Measurements from ENCODE around the gene ARL2. TPM values are rescaled to one million over a fixed set of nuclear protein-coding genes. Genes with fewer than 3 reads are reported as not detected.

ARL2 gene
- total RNA-seq, 1 experiment from 2014 or later, result 96.8 TPM

DNA sequence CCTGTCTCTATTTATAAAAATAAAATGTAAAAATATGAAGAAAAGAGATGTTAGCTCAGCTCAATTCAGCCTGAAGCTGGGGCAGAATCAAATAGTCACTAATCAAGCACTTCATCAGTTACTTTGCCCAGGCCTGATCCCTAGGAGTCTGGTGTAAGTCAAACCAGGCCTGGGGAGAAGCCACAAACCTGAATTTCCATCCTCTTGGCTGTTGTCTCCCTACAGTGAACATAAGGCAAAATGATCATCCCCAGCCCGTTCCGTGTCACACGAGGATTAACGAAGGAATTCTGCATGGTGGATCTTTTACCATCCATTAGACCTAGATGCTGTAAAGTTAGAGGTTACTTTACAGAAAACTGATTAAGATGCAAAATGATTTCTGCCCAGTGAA, 50.9 kb downstream of the ARL2 start:
- H3K4me1 Mint-ChIP-seq (ENCODE audit: insufficient read depth, unreplicated experiment), result peaks cover 5% of the 10 kb centered on the region
- intact Hi-C loops (cut with micrococcal nuclease), result no loop called here
- H3K9me3 Mint-ChIP-seq (ENCODE audit: unreplicated experiment), result no peaks in the 10 kb centered on the region
- DNase-seq (ENCODE audit: unreplicated experiment), result no peak
- no peaks in the 10 kb centered on the region for H3K36me3 Mint-ChIP-seq (ENCODE audit: insufficient read depth, unreplicated experiment)
- H3K27ac Mint-ChIP-seq (ENCODE audit: low read depth, unreplicated experiment), result no peak overlapping the region
- CTCF ChIA-PET, result interaction anchor here (0.7 kb wide), 1 partner anchor 21 kb away, joined by 3 read pairs; no protein-coding TSS in a partner anchor
- TF ChIP-seq, protein P1, sequence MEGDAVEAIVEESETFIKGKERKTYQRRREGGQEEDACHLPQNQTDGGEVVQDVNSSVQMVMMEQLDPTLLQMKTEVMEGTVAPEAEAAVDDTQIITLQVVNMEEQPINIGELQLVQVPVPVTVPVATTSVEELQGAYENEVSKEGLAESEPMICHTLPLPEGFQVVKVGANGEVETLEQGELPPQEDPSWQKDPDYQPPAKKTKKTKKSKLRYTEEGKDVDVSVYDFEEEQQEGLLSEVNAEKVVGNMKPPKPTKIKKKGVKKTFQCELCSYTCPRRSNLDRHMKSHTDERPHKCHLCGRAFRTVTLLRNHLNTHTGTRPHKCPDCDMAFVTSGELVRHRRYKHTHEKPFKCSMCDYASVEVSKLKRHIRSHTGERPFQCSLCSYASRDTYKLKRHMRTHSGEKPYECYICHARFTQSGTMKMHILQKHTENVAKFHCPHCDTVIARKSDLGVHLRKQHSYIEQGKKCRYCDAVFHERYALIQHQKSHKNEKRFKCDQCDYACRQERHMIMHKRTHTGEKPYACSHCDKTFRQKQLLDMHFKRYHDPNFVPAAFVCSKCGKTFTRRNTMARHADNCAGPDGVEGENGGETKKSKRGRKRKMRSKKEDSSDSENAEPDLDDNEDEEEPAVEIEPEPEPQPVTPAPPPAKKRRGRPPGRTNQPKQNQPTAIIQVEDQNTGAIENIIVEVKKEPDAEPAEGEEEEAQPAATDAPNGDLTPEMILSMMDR (IDR thresholded peaks at IDR 0.05; ENCODE audit: unreplicated experiment), result no peak
- no TSS peak for BruUV-seq (replicated peaks)
- no peaks in the 10 kb centered on the region for H3K27me3 Mint-ChIP-seq (ENCODE audit: insufficient read depth, unreplicated experiment)
- H3K4me3 Mint-ChIP-seq (ENCODE audit: unreplicated experiment), result no peak overlapping the region
- POLR2A ChIA-PET, result interaction anchor here (1.6 kb wide), 1 partner anchor 32 kb away, joined by 5 read pairs; the partner anchor contains the start of gene VPS51

DNA sequence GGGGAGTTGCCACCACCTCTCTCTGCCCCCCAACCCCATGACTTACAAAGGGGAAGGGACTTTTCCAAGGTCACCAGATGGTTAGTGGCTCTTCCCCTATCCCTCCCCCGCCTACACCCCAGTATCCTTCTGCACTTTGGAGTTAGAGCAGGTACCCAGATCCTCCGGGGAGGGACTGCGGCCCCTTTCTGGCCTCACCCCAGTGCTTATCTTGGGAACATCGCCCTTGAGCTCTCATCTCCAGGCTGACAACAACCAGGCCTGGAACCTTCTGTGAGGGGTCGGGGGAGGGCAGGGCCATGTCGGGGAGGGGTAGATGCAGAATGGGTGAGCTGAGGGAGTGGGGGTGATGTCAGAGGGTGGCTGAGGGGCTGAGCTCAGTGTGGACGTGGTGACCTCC, 51.9 kb downstream of the ARL2 start:
- H3K36me3 Mint-ChIP-seq (ENCODE audit: insufficient read depth, unreplicated experiment), result no peaks in the 10 kb centered on the region
- no peaks in the 10 kb centered on the region for H3K9me3 Mint-ChIP-seq (ENCODE audit: unreplicated experiment)
- ChIA-PET CTCF (interaction anchor here (0.6 to 0.7 kb wide), 2 partner anchors 26 to 239 kb away, joined by 4 to 8 read pairs; no protein-coding TSS in a partner anchor), POLR2A (interaction anchor here (0.6 to 1.6 kb wide), 2 partner anchors 31 to 33 kb away, joined by 3 to 5 read pairs; partner anchors contain the start of gene VPS51)
- intact Hi-C loops (cut with micrococcal nuclease), result no loop called here
- H3K27me3 Mint-ChIP-seq (ENCODE audit: insufficient read depth, unreplicated experiment), result no peaks in the 10 kb centered on the region
- H3K4me1 Mint-ChIP-seq (ENCODE audit: insufficient read depth, unreplicated experiment), result peaks cover 5% of the 10 kb centered on the region
- no peak for DNase-seq (ENCODE audit: unreplicated experiment)
- TF ChIP-seq, protein P1 (IDR thresholded peaks at IDR 0.05; ENCODE audit: unreplicated experiment), result no peak
- no peak overlapping the region for H3K27ac Mint-ChIP-seq (ENCODE audit: low read depth, unreplicated experiment)
- H3K4me3 Mint-ChIP-seq (ENCODE audit: unreplicated experiment), result no peak overlapping the region
- no TSS peak for BruUV-seq (replicated peaks)

DNA sequence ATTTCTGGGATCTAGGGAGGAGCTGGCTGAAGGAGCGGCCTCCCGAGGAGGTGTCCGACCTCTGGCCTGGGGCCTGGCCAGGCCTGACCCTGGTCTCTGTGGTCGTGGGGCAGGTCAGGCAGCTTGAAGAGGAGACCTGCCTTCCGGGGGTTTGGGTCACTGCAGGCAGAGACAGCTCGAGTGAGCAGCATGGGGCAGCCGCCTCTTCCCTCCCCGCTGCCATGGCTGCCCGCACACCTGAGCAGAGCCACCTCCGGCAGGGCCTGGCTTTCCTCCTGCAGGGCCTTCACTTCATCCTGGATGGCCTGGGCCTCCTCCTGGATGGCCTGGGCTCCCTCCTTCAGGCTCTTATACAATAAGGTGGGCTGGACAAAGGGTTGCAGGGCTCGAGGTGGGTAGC, 52.4 kb downstream of the ARL2 start:
- intact Hi-C loops (cut with micrococcal nuclease), result no loop called here
- TF ChIP-seq, protein P1 (IDR thresholded peaks at IDR 0.05; ENCODE audit: unreplicated experiment), result no peak
- POLR2A ChIA-PET, result interaction anchor here (0.6 to 1.6 kb wide), 2 partner anchors 30 to 33 kb away, joined by 3 to 5 read pairs; partner anchors contain the start of gene VPS51
- H3K36me3 Mint-ChIP-seq (ENCODE audit: insufficient read depth, unreplicated experiment), result no peaks in the 10 kb centered on the region
- BruUV-seq (replicated peaks), result no TSS peak
- H3K9me3 Mint-ChIP-seq (ENCODE audit: unreplicated experiment), result no peaks in the 10 kb centered on the region
- H3K4me1 Mint-ChIP-seq (ENCODE audit: insufficient read depth, unreplicated experiment), result peaks cover 5% of the 10 kb centered on the region
- DNase-seq (ENCODE audit: unreplicated experiment), result no peak
- H3K4me3 Mint-ChIP-seq (ENCODE audit: unreplicated experiment), result no peak overlapping the region
- CTCF ChIA-PET, result interaction anchor here (1.5 kb wide), 1 partner anchor 38 kb away, joined by 3 read pairs; no protein-coding TSS in a partner anchor
- H3K27me3 Mint-ChIP-seq (ENCODE audit: insufficient read depth, unreplicated experiment), result no peaks in the 10 kb centered on the region
- no peak overlapping the region for H3K27ac Mint-ChIP-seq (ENCODE audit: low read depth, unreplicated experiment)

DNA sequence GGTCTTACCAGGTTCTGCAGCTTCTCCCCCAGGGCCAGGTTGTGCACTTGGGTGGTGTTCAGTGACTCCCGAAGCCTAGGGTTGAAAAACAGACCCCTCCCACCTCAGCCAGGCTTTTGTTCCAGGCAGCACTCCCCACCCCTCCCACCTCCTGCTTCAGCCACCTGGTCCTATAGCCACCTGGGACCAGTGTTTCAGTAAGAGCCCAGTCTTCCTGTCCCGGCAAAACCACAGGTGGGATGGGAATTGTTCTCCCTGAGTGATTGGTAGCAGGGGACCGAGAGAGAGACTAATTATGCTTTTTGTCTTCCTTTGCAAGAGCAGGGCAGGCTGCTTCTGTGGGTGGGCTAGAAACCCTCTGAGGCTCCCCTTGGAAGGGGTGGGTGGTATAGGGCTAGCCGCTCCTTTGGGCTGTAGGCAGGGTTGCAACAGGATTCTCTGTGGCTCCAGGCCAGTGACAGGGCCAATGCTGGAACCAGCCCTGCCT, 52.9 kb downstream of the ARL2 start:
- Mint-ChIP-seq H3K27me3 (ENCODE audit: insufficient read depth, unreplicated experiment) (no peaks in the 10 kb centered on the region), H3K4me3 (ENCODE audit: unreplicated experiment) (no peak overlapping the region), H3K4me1 (ENCODE audit: insufficient read depth, unreplicated experiment) (peaks cover 5% of the 10 kb centered on the region), H3K36me3 (ENCODE audit: insufficient read depth, unreplicated experiment) (no peaks in the 10 kb centered on the region), H3K27ac (ENCODE audit: low read depth, unreplicated experiment) (no peak overlapping the region), H3K9me3 (ENCODE audit: unreplicated experiment) (no peaks in the 10 kb centered on the region)
- DNase-seq (ENCODE audit: unreplicated experiment), result no peak
- intact Hi-C loops (cut with micrococcal nuclease), result no loop called here
- CTCF ChIA-PET, result interaction anchor here (1.5 kb wide), 1 partner anchor 38 kb away, joined by 3 read pairs; no protein-coding TSS in a partner anchor
- TF ChIP-seq, protein P1 (IDR thresholded peaks at IDR 0.05; ENCODE audit: unreplicated experiment), result no peak
- BruUV-seq (replicated peaks), result no TSS peak
- POLR2A ChIA-PET, result no interaction called here

Measured in MCF 10A (cell line).